WTC11 (cell line): ENCODE data around the gene RTP2. TPM values are rescaled to one million over a fixed set of nuclear protein-coding genes. Genes with fewer than 3 reads are reported as not detected.

Experiments used
- ATAC-seq: fragments of 200-7000 bp; cut with Tn5 transposase; 2 replicates; pipeline ENCODE4 v1.10.0; 2021; ENCODE audit warnings: mild to moderate bottlenecking, moderate library complexity
- CTCF ChIA-PET: fragments of 300-600 bp; sonication (Branson Sonifier 250); formaldehyde crosslinking; loops from one replicate; lab custom pipeline; 2021; ENCODE audit warnings: antibody characterized with exemption; lab: Charles Lee
- POLR2A ChIA-PET: fragments of 350-600 bp; sonication (Branson Sonifier 250); formaldehyde crosslinking; loops from one replicate; lab custom pipeline; 2021; ENCODE audit warnings: antibody characterized with exemption; lab: Charles Lee
- DNase-seq: peaks from one replicate; pipeline ENCODE4 v3.0.0; 2021; ENCODE audit warnings: low spot score
- H3K27ac Mint-ChIP-seq: 2 replicates; pipeline ENCODE4 v1.8.0; 2021; ENCODE audit warnings: mixed read lengths
- H3K27me3 Mint-ChIP-seq: 2 replicates; pipeline ENCODE4 v1.8.0; 2021; ENCODE audit warnings: low read depth, mild to moderate bottlenecking, moderate library complexity, mixed read lengths
- H3K36me3 Mint-ChIP-seq: 2 replicates; pipeline ENCODE4 v1.8.0; 2021; ENCODE audit warnings: mixed read lengths
- H3K4me1 Mint-ChIP-seq: 2 replicates; pipeline ENCODE4 v1.8.0; 2022; ENCODE audit warnings: mixed read lengths
- H3K4me3 Mint-ChIP-seq: 2 replicates; pipeline ENCODE4 v1.8.0; 2021; ENCODE audit warnings: mild to moderate bottlenecking, moderate library complexity, mixed read lengths
- H3K9me3 Mint-ChIP-seq: 2 replicates; pipeline ENCODE4 v1.8.0; 2021; ENCODE audit warnings: mixed read lengths
- ARID4B ChIP-seq: sonication (generic); formaldehyde crosslinking; IDR thresholded peaks from 2 replicates; pipeline ENCODE4 v1.8.0; 2023; ENCODE audit warnings: missing genetic modification reagents, mild to moderate bottlenecking, borderline replicate concordance
- ATF6 ChIP-seq: sonication (generic); formaldehyde crosslinking; IDR thresholded peaks from 2 replicates; pipeline ENCODE4 v1.8.1; 2023; ENCODE audit warnings: mild to moderate bottlenecking, missing genetic modification reagents
- CBFB ChIP-seq: sonication (generic); formaldehyde crosslinking; IDR thresholded peaks from 2 replicates; pipeline ENCODE4 v1.8.1; 2022; ENCODE audit warnings: mild to moderate bottlenecking, low read depth, missing genetic modification reagents
- ETV6 ChIP-seq: sonication (generic); formaldehyde crosslinking; IDR thresholded peaks from 2 replicates; pipeline ENCODE4 v1.8.1; 2022; ENCODE audit warnings: mild to moderate bottlenecking, missing genetic modification reagents
- MYBL2 ChIP-seq: sonication (generic); formaldehyde crosslinking; IDR thresholded peaks from 2 replicates; pipeline ENCODE4 v1.8.1; 2023; ENCODE audit warnings: mild to moderate bottlenecking, moderate library complexity, missing genetic modification reagents
- NFYB ChIP-seq: sonication (generic); formaldehyde crosslinking; conservative IDR thresholded peaks from 2 replicates; pipeline ENCODE4 v1.8.0; 2022; ENCODE audit warnings: low read depth, missing genetic modification reagents
- NR1H2 ChIP-seq: sonication (generic); formaldehyde crosslinking; IDR thresholded peaks from 2 replicates; pipeline ENCODE4 v1.9.0; 2021; ENCODE audit warnings: mild to moderate bottlenecking, moderate library complexity, missing genetic modification reagents
- NR3C1 ChIP-seq: sonication (generic); formaldehyde crosslinking; conservative IDR thresholded peaks from 2 replicates; pipeline ENCODE4 v1.8.1; 2023; ENCODE audit warnings: low read depth, mild to moderate bottlenecking, missing genetic modification reagents
- PREB ChIP-seq: sonication (generic); formaldehyde crosslinking; IDR thresholded peaks from 2 replicates; pipeline ENCODE4 v1.8.1; 2022; ENCODE audit warnings: mild to moderate bottlenecking, missing genetic modification reagents, moderate library complexity, borderline replicate concordance
- PRRX2 ChIP-seq: fragments of 250-450 bp; sonication (Bioruptor Pico); IDR thresholded peaks from 2 replicates; pipeline ENCODE4 v1.8.0; 2021; ENCODE audit warnings: mild to moderate bottlenecking
- RELA ChIP-seq: sonication (generic); formaldehyde crosslinking; IDR thresholded peaks from 2 replicates; pipeline ENCODE4 v1.8.1; 2022; ENCODE audit warnings: missing genetic modification reagents, mild to moderate bottlenecking, borderline replicate concordance
- ZNF317 ChIP-seq: sonication (generic); formaldehyde crosslinking; IDR thresholded peaks from 2 replicates; pipeline ENCODE4 v1.8.1; 2023; ENCODE audit warnings: low read depth, mild to moderate bottlenecking, moderate library complexity, missing genetic modification reagents, borderline replicate concordance
- ZNF396 ChIP-seq: fragments of 250-450 bp; sonication (Bioruptor Pico); IDR thresholded peaks from 2 replicates; pipeline ENCODE4 v1.8.0; 2021; ENCODE audit warnings: mild to moderate bottlenecking, moderate library complexity, borderline replicate concordance
- total RNA-seq: library from RNA; stranded (reverse); gene quantifications from 3 replicates; pipeline ENCODE4 v1.2.3, GENCODE V29; 2021
- TF ChIP-seq, protein P1 (sequence below): fragments of 250-450 bp; sonication (Bioruptor Pico); IDR thresholded peaks from 2 replicates; pipeline ENCODE4 v1.8.0; 2021; ENCODE audit warnings: mild to moderate bottlenecking
- TF ChIP-seq, protein P2 (sequence below): sonication (generic); formaldehyde crosslinking; IDR thresholded peaks from 2 replicates; pipeline ENCODE4 v1.8.0; 2022; ENCODE audit warnings: mild to moderate bottlenecking, missing genetic modification reagents
- TF ChIP-seq, protein P3 (sequence below): fragments of 250-450 bp; sonication (Bioruptor Pico); IDR thresholded peaks from 2 replicates; pipeline ENCODE4 v2.1.2; 2022; ENCODE audit warnings: mild to moderate bottlenecking, moderate library complexity

RTP2 gene
- total RNA-seq, 1 experiment from 2014 or later = not detected

GRCh38 chr3:187678726-187679268 lies 23.6 kb downstream of the RTP2 start:
- POLR2A ChIA-PET = interaction anchor here (3.6 kb wide), 1 partner anchor 360 kb away, joined by 18 read pairs; no protein-coding TSS in a partner anchor
- TF ChIP-seq, protein P1, sequence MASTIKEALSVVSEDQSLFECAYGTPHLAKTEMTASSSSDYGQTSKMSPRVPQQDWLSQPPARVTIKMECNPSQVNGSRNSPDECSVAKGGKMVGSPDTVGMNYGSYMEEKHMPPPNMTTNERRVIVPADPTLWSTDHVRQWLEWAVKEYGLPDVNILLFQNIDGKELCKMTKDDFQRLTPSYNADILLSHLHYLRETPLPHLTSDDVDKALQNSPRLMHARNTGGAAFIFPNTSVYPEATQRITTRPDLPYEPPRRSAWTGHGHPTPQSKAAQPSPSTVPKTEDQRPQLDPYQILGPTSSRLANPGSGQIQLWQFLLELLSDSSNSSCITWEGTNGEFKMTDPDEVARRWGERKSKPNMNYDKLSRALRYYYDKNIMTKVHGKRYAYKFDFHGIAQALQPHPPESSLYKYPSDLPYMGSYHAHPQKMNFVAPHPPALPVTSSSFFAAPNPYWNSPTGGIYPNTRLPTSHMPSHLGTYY = no peak
- TF ChIP-seq NFYB (CRISPR knock-in tag) (no peak), MYBL2 (no peak), PREB (CRISPR knock-in tag) (no peak), ARID4B (CRISPR knock-in tag) (no peak), ATF6 (no peak), CBFB (CRISPR knock-in tag) (no peak), ZNF317 (CRISPR knock-in tag) (no peak), PRRX2 (no peak), ETV6 (CRISPR knock-in tag) (no peak), NR1H2 (no peak), NR3C1 (CRISPR knock-in tag) (no peak), RELA (CRISPR knock-in tag) (no peak), ZNF396 (CRISPR knock-in tag) (no peak)
- TF ChIP-seq, protein P2, sequence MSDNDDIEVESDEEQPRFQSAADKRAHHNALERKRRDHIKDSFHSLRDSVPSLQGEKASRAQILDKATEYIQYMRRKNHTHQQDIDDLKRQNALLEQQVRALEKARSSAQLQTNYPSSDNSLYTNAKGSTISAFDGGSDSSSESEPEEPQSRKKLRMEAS (CRISPR knock-in tag) = no peak
- TF ChIP-seq, protein P3, sequence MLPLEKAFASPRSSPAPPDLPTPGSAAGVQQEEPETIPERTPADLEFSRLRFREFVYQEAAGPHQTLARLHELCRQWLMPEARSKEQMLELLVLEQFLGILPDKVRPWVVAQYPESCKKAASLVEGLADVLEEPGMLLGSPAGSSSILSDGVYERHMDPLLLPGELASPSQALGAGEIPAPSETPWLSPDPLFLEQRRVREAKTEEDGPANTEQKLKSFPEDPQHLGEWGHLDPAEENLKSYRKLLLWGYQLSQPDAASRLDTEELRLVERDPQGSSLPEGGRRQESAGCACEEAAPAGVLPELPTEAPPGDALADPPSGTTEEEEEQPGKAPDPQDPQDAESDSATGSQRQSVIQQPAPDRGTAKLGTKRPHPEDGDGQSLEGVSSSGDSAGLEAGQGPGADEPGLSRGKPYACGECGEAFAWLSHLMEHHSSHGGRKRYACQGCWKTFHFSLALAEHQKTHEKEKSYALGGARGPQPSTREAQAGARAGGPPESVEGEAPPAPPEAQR = no peak
- Mint-ChIP-seq H3K27ac (no peak overlapping the region), H3K4me1 (peaks cover 20% of the 10 kb centered on the region), H3K9me3 (peaks cover 6% of the 10 kb centered on the region; the same call in 1 of the 2 replicates), H3K4me3 (no peak overlapping the region), H3K36me3 (no peaks in the 10 kb centered on the region), H3K27me3 (peaks cover 49% of the 10 kb centered on the region)
- DNase-seq (peak; percentile 68), ATAC-seq (peak; percentile 73)
- CTCF ChIA-PET = interaction anchor here (0.6 to 5.4 kb wide), 44 partner anchors 9 to 577 kb away, joined by 3 to 433 read pairs (median 5); partner anchors contain the start of genes MASP1, RTP2 and SST
